Erythroblast (primary cell): ENCODE results near the gene MAGI1.
"Not testable (repeated sequence)": the region's sequence is repeated elsewhere in the genome, so short reads cannot be mapped to it uniquely, and the experiment has no call there.

ENCODE experiments used
- DNase-seq, 2 experiments: peaks; one replicate each; lab custom pipeline; 2025; lab: John Stamatoyannopoulos, UW
- GATA1 ChIP-seq: IDR thresholded peaks from 2 replicates; pipeline ENCODE4 v1.6.1; 2011; ENCODE audit warnings: low read depth, mild to moderate bottlenecking, control low read depth, low read length, moderate library complexity
- POLR2A ChIP-seq: IDR thresholded peaks from 2 replicates; pipeline ENCODE4 v1.6.1; 2011; ENCODE audit warnings: mild to moderate bottlenecking, low read length

MAGI1 gene

GRCh38 chr3:66052721-66053549 is 14.2 kb upstream of the MAGI1 start:
- TF ChIP-seq POLR2A: no peak
- TF ChIP-seq GATA1: no peak
- no peak for DNase-seq

- no peak for TF ChIP-seq GATA1
- TF ChIP-seq POLR2A: no peak
- no peak for DNase-seq
These were observed 12.1 kb upstream of the MAGI1 start for GRCh38 chr3:66050821-66051220.

GRCh38 chr3:66048051-66048395 is 9.3 kb upstream of the MAGI1 start:
- TF ChIP-seq POLR2A (no peak), GATA1 (no peak)
- DNase-seq: no peak

- TF ChIP-seq GATA1 (no peak), POLR2A (no peak)
- DNase-seq: no peak
These were observed 8.8 kb upstream of the MAGI1 start for GRCh38 chr3:66047311-66048050.

GRCh38 chr3:66046321-66046720 is 7.6 kb upstream of the MAGI1 start:
- not testable (repeated sequence) for DNase-seq

GRCh38 chr3:66041828-66042227 is 3.1 kb upstream of the MAGI1 start:
- no peak for DNase-seq
- TF ChIP-seq GATA1: no peak
- no peak for TF ChIP-seq POLR2A

- no peak for TF ChIP-seq GATA1
- no peak for TF ChIP-seq POLR2A
- DNase-seq: no peak
These were observed 2.4 kb upstream of the MAGI1 start for GRCh38 chr3:66041116-66041515.

- peak; percentile 10 to 30 for DNase-seq
- TF ChIP-seq GATA1 (no peak), POLR2A (no peak)
These were observed 821 bp upstream of the MAGI1 start for GRCh38 chr3:66039590-66039887.

- TF ChIP-seq POLR2A: no peak
- no peak for TF ChIP-seq GATA1
- DNase-seq: no peak
These were observed 363 bp downstream of the MAGI1 start for GRCh38 chr3:66038384-66038725.

- DNase-seq: peak in 1 of 2 experiments; percentile 28
- no peak for TF ChIP-seq POLR2A
- TF ChIP-seq GATA1: no peak
These were observed 740 bp downstream of the MAGI1 start for GRCh38 chr3:66037986-66038369.

- DNase-seq: no peak
- TF ChIP-seq POLR2A (no peak), GATA1 (no peak)
These were observed 1.3 kb downstream of the MAGI1 start for GRCh38 chr3:66037330-66037985.

GRCh38 chr3:66036586-66037148 is 2.1 kb downstream of the MAGI1 start:
- TF ChIP-seq POLR2A: no peak
- TF ChIP-seq GATA1: no peak
- no peak for DNase-seq

- no peak for TF ChIP-seq POLR2A
- no peak for TF ChIP-seq GATA1
- DNase-seq: no peak
These were observed 2.8 kb downstream of the MAGI1 start for GRCh38 chr3:66035763-66036477.
